Measurements from ENCODE around the gene FBXO31.

FBXO31 gene

DNA sequence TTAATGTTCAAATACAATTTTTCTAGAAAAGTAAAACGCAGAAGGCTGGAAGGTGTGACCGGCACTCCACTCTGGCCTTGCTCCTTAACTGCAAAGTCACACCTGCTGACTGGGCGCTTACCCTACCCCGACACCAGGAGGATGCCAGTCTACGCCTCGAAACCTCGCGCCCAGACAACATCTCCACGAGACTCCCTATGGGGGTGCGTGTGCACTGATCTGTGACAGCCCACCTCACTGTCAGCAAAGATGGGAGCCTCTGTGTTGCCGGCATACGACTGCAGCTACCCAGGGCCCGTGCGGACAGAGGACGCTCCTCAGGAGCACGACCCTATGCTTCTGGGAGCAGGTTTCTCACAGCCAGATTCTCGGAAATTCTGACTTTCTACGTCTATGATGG is 34.6 kb upstream of the FBXO31 start:
- Histone ChIP-seq H2AFZ (ENCODE audit: low read depth, low read length) (no peak overlapping the region), H3K9me3 (ENCODE audit: low read length) (no peaks in the 10 kb centered on the region), H3K36me3 (ENCODE audit: insufficient read depth, low read length) (peaks cover 65% of the 10 kb centered on the region), H3K4me3 (ENCODE audit: low read length) (no peak overlapping the region), H3K4me1 (ENCODE audit: insufficient read depth, low read length) (no peaks in the 10 kb centered on the region), H3K27me3 (ENCODE audit: insufficient read depth, low read length) (no peaks in the 10 kb centered on the region)

DNA sequence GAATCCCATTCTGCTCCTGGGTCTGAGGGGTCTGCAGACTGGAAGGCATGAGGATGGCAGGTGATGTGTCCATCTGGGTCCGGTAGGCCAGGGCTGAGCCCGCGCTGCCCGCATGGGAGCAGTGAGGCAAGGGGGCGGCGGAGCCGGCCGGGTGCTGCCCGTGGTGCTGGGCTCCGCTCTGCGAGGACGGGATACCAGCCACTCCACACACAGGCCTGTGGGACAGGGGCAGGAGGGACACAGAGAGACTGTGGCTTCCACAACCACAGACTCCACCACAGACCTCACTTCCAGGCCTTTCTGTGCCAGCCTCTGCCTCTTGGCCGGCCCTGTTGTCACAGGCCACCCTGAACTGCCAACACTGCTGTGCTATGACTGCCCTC is 33.9 kb upstream of the FBXO31 start:
- H2AFZ ChIP-seq (ENCODE audit: low read depth, low read length): no peak overlapping the region
- H3K4me3 ChIP-seq (ENCODE audit: low read length): no peak overlapping the region
- H3K36me3 ChIP-seq (ENCODE audit: insufficient read depth, low read length): peaks cover 68% of the 10 kb centered on the region
- H3K4me1 ChIP-seq (ENCODE audit: insufficient read depth, low read length): no peaks in the 10 kb centered on the region
- no peaks in the 10 kb centered on the region for H3K9me3 ChIP-seq (ENCODE audit: low read length)
- no peaks in the 10 kb centered on the region for H3K27me3 ChIP-seq (ENCODE audit: insufficient read depth, low read length)

DNA sequence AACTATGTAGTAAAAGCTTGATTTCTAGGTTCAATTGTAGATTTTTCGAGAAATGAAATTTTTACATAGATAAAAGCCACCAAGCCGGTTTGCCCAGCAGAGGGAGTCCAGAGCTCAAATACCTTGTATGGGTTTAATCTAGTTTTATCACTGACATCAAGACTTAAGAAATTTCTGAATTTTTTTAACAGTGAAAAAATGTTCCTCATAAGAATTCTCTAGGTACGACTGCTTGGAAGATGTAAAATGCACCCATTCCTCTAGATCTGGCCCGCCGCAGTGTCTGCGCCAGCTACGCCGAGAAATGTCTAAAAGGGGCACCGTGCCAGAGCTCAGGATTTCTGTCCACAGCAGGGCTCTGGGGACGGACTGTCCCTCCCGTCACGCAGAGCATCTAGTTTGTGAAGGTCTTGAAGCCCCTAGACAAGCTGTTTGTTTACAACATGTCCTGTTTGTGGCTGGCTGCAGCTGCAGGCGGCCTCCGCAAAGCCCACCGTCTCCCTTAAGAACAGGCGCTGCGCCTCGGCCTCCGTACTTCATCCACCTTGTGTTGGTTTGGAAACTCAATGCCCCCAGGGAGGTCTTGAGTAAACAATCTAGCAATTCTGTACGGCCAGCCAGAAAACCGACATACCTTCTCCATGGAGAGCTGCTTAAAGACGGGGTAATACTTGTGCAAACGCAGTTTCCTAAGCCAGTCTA is 33.4 kb upstream of the FBXO31 start:
- Histone ChIP-seq H2AFZ (ENCODE audit: low read depth, low read length) (no peak overlapping the region), H3K9me3 (ENCODE audit: low read length) (no peaks in the 10 kb centered on the region), H3K27me3 (ENCODE audit: insufficient read depth, low read length) (no peaks in the 10 kb centered on the region), H3K4me1 (ENCODE audit: insufficient read depth, low read length) (no peaks in the 10 kb centered on the region), H3K36me3 (ENCODE audit: insufficient read depth, low read length) (peaks cover 71% of the 10 kb centered on the region), H3K4me3 (ENCODE audit: low read length) (no peak overlapping the region)

DNA sequence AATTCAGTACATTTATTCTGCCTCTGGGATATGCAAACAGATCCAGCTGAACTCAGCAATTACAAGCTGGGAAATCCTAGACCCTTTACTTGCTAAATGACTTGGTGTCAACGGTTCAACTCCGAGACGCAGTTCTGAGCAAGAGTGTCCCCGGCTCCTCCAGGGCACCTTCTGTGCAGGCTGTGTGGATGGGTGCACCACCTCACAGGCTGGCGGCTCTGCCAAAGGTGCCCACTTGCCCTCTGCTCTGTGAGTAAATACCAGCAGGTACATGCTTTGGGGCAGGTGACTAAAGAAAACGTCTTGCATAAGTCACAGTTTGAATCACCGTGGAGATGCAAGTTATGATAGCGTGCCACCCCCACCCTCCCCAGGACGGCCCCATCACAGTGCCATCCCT is 31.9 kb upstream of the FBXO31 start:
- Histone ChIP-seq H3K4me3 (ENCODE audit: low read length) (no peak overlapping the region), H3K27me3 (ENCODE audit: insufficient read depth, low read length) (no peaks in the 10 kb centered on the region), H3K4me1 (ENCODE audit: insufficient read depth, low read length) (no peaks in the 10 kb centered on the region), H3K9me3 (ENCODE audit: low read length) (no peaks in the 10 kb centered on the region), H3K36me3 (ENCODE audit: insufficient read depth, low read length) (peaks cover 70% of the 10 kb centered on the region), H2AFZ (ENCODE audit: low read depth, low read length) (no peak overlapping the region)

DNA sequence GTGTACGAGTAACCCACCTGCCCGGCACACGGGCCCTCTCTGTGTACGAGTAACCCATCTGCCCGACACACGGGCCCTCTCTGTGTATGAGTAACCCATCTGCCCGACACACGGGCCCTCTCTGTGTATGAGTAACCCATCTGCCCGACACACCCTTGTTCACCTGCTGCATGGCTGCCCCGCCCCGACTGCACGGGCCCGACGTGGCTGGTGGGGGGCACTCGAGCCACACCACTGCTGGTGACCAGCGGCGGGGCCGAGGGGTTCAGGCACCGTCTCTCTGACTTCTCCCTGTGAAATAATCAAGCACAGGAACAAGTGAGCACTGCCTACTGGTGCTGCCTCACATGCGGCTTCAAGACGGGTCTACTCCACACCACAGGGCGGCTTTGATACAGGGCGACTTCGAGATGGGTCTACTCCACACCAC is 30.7 kb upstream of the FBXO31 start:
- peaks cover 68% of the 10 kb centered on the region for H3K36me3 ChIP-seq (ENCODE audit: insufficient read depth, low read length)
- no peak overlapping the region for H2AFZ ChIP-seq (ENCODE audit: low read depth, low read length)
- no peaks in the 10 kb centered on the region for H3K9me3 ChIP-seq (ENCODE audit: low read length)
- H3K4me1 ChIP-seq (ENCODE audit: insufficient read depth, low read length): no peaks in the 10 kb centered on the region
- H3K27me3 ChIP-seq (ENCODE audit: insufficient read depth, low read length): no peaks in the 10 kb centered on the region
- no peak overlapping the region for H3K4me3 ChIP-seq (ENCODE audit: low read length)

DNA sequence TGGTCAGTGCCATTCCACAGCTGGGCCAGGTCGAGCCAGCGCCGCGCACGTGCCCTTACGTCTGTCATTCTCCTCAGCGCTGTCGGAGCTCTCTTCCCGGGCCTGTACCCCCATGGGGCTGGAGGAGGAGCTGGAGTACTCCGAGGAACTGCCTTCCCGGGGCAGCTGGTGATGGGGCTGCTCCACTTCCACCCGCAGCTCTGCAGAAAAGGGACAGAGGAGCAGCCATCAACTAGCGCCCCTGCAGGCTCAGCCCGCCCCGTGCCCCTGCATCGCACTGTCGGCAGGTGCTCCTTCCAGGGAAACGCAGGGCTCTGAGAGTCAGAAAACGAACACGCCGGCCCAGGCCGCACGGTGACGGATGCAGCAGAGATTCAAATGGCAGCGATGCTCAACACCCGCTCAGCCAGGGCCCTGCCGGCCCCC is 29.4 kb upstream of the FBXO31 start:
- Histone ChIP-seq H3K9me3 (ENCODE audit: low read length) (no peaks in the 10 kb centered on the region), H3K4me1 (ENCODE audit: insufficient read depth, low read length) (no peaks in the 10 kb centered on the region), H3K27me3 (ENCODE audit: insufficient read depth, low read length) (no peaks in the 10 kb centered on the region), H3K4me3 (ENCODE audit: low read length) (no peak overlapping the region), H3K36me3 (ENCODE audit: insufficient read depth, low read length) (peaks cover 67% of the 10 kb centered on the region), H2AFZ (ENCODE audit: low read depth, low read length) (no peak overlapping the region)

DNA sequence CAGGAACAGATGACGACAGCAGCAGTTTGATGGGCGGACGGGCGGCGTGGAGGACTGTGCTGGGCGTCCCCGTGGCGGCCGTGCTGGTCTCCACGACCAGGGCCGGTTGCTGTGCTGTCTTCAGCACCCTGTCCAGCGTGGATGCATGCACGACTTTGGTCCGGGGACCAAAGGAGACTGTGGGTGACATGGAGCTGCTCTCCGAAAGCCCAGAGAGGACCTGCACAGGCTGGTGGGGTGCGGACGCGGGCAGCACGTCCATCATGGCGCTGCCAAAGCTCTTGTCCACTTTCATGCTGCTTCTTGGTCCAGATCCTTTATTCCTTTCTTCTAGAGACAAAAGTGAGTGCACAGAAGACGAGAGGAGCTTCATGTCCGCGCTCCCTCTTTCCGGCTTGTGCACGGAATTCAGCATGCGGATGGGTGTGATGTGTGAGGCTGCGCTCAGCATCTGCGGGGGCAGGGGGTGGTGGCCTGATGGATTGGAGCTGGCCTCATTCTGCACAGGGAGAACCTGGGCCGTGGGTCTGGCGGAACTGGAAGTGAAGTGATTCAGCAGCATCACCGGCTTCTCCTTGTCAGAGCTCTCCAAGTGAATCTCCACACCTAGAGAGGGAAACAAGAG is 28.9 kb upstream of the FBXO31 start:
- H3K36me3 ChIP-seq (ENCODE audit: insufficient read depth, low read length): peaks cover 68% of the 10 kb centered on the region
- no peaks in the 10 kb centered on the region for H3K4me1 ChIP-seq (ENCODE audit: insufficient read depth, low read length)
- H3K27me3 ChIP-seq (ENCODE audit: insufficient read depth, low read length): no peaks in the 10 kb centered on the region
- no peak overlapping the region for H3K4me3 ChIP-seq (ENCODE audit: low read length)
- H3K9me3 ChIP-seq (ENCODE audit: low read length): no peaks in the 10 kb centered on the region
- no peak overlapping the region for H2AFZ ChIP-seq (ENCODE audit: low read depth, low read length)

DNA sequence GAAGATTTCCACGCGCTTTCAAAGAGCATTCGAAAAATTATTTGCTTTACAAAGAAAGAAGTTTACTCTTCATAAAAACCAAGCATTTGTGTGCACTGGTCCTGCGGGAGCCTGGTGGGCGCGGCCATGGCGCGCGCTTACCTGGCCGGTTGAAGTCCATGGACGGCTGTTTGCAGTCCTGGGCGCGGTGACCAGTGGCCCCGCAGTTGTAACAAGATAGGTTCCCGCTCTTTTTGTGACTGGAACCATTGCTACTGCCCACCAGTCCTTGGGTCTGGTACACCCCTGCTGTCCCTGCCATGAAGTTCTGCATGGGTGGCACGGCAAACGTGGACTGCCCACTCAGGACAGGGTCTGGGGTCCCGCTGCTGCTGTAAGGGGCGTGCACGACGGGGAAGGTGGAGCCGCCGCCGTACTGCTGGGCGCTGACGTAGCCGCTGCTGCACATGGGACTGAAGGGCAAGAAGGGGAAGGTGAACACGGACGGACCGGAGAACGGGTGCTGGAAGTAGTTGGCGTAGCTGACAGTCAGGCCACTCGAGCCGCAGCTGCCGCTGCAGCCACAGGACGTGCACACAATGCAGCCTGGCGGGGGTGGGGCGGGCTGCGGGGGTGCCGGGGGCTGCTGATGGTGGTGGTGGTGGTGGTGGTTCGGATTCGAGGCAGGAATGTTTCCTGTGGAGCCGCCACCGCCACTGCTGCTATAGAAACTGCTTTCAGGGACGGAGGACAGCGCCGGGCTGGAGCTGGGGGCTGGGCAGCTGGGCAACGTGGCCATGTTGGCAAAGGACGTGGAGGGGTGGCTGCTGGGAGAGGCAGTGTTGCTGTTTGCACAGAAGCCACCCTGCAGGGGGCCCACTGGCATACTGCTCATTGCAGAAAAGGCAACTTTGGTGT is 28.0 kb upstream of the FBXO31 start:
- Histone ChIP-seq H3K4me1 (ENCODE audit: insufficient read depth, low read length) (no peaks in the 10 kb centered on the region), H3K27me3 (ENCODE audit: insufficient read depth, low read length) (no peaks in the 10 kb centered on the region), H3K9me3 (ENCODE audit: low read length) (no peaks in the 10 kb centered on the region), H3K36me3 (ENCODE audit: insufficient read depth, low read length) (peaks cover 68% of the 10 kb centered on the region), H3K4me3 (ENCODE audit: low read length) (no peak overlapping the region), H2AFZ (ENCODE audit: low read depth, low read length) (no peak overlapping the region)

DNA sequence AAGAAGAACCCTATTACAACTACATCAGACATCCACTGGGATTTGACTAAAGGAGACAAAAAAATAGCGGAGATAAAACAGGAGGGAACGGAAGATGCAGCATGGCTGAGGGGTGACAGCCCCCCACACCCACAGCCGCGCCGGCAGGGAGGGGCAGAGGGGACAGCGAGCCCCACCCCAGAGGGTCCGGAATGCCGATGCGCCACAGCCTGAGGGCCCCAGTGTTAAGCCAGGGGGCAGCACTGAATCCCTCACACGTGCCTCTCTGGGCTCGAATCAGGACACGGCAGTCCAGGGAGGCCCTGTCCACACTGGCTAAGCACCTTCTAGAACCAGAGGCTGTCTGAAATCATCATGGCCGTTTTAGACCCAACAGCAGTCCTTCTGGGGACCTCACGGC is 27.4 kb upstream of the FBXO31 start:
- Histone ChIP-seq H2AFZ (ENCODE audit: low read depth, low read length) (no peak overlapping the region), H3K36me3 (ENCODE audit: insufficient read depth, low read length) (peaks cover 72% of the 10 kb centered on the region), H3K9me3 (ENCODE audit: low read length) (no peaks in the 10 kb centered on the region), H3K4me3 (ENCODE audit: low read length) (no peak overlapping the region), H3K27me3 (ENCODE audit: insufficient read depth, low read length) (no peaks in the 10 kb centered on the region), H3K4me1 (ENCODE audit: insufficient read depth, low read length) (no peaks in the 10 kb centered on the region)

DNA sequence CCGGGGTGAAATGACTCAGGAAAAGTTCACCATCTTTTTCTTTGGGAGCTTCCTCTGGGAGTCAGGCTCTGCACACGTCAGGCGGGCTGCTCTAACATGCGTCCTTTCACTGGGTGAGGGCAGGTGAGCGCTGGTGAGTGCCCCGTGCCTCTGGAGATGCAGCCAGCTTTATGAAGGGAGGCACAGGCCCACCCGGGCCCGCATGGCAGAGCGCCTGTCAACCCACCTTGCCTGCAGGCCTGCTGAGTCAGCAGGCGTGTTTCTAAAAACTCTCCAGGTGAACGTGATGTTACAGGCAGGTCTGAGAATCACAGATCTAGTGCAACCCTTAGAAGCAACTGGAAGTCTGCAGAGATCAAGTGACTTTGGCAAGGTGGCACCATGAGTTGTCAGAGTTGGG is 27.0 kb upstream of the FBXO31 start:
- Histone ChIP-seq H3K36me3 (ENCODE audit: insufficient read depth, low read length) (peaks cover 75% of the 10 kb centered on the region), H3K9me3 (ENCODE audit: low read length) (no peaks in the 10 kb centered on the region), H3K4me3 (ENCODE audit: low read length) (no peak overlapping the region), H3K27me3 (ENCODE audit: insufficient read depth, low read length) (no peaks in the 10 kb centered on the region), H2AFZ (ENCODE audit: low read depth, low read length) (no peak overlapping the region), H3K4me1 (ENCODE audit: insufficient read depth, low read length) (no peaks in the 10 kb centered on the region)

DNA sequence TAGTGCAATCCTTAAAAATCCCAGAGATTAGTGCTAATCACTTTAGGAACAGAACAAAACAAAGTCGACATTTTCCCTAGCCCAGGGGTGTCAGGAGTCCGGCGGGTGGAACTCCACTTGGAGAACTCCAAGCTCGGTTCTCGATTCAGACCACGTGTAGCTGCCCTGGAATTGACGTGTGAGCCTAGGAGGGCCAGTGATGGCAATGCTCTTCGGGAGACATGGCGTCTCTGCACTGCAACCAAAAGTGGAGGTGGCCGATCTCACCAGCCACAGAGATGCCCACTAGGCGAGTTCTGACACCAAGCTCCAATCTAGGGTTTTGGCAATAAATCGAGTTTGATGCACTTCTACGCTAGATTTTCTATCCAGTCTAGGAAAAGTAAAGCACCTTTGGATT is 26.2 kb upstream of the FBXO31 start:
- H3K9me3 ChIP-seq (ENCODE audit: low read length): no peaks in the 10 kb centered on the region
- no peak overlapping the region for H2AFZ ChIP-seq (ENCODE audit: low read depth, low read length)
- no peaks in the 10 kb centered on the region for H3K27me3 ChIP-seq (ENCODE audit: insufficient read depth, low read length)
- H3K4me1 ChIP-seq (ENCODE audit: insufficient read depth, low read length): no peaks in the 10 kb centered on the region
- peaks cover 77% of the 10 kb centered on the region for H3K36me3 ChIP-seq (ENCODE audit: insufficient read depth, low read length)
- no peak overlapping the region for H3K4me3 ChIP-seq (ENCODE audit: low read length)

DNA sequence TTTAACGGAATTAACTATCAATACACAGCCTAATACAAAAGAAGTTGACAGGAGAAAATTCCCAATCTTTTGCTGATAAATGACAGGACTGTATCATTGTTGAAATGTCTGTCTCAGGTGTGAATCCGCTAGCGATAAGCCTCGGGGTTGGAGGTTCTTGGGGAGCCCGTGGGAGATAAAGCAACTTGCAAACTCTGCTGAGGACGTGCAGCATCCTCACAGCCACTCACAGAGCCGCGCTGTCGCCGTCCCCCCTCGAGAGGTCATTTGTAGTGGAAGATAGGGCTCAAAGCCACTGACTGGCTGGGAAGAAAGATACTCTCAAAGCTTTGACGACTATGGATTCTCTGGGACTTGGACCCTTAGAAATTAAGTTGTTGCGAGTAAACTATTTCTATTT is 25.6 kb upstream of the FBXO31 start:
- no peak overlapping the region for H2AFZ ChIP-seq (ENCODE audit: low read depth, low read length)
- H3K4me3 ChIP-seq (ENCODE audit: low read length): no peak overlapping the region
- no peaks in the 10 kb centered on the region for H3K4me1 ChIP-seq (ENCODE audit: insufficient read depth, low read length)
- H3K9me3 ChIP-seq (ENCODE audit: low read length): no peaks in the 10 kb centered on the region
- no peaks in the 10 kb centered on the region for H3K27me3 ChIP-seq (ENCODE audit: insufficient read depth, low read length)
- H3K36me3 ChIP-seq (ENCODE audit: insufficient read depth, low read length): peaks cover 78% of the 10 kb centered on the region

DNA sequence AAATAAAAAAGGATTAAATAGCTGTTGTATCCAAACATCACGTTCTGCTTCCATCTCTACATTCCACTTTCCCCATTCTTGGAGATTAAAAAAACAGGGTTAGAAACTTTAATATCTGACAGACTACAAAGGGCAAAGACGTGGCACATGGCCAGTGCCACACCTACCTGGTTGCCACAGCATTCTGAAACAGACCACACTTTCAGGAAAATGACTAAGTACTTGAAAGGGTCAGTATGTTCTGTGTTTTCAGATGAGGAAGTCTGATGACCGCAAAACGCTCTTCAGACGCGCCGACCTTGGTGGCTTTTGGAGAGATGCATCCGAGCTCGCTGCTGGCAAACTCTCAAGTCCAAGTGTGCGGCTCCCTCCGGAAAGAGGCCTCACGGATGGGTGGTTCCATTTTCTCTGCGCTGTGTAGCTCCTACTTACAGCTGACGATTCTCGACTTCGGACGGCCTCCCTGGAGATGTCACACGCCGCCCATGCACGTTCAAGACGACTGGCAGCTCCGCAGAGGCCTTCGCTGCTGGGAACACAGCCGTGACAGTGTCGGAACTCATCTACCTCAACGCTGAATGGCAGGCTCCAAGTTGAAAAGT is 24.0 kb upstream of the FBXO31 start:
- Histone ChIP-seq H3K36me3 (ENCODE audit: insufficient read depth, low read length) (peaks cover 74% of the 10 kb centered on the region), H3K9me3 (ENCODE audit: low read length) (no peaks in the 10 kb centered on the region)

More for the DNA sequence above, 24.0 kb upstream of the FBXO31 start:
- Histone ChIP-seq H3K4me3 (ENCODE audit: low read length) (no peak overlapping the region), H2AFZ (ENCODE audit: low read depth, low read length) (no peak overlapping the region), H3K27me3 (ENCODE audit: insufficient read depth, low read length) (no peaks in the 10 kb centered on the region), H3K4me1 (ENCODE audit: insufficient read depth, low read length) (no peaks in the 10 kb centered on the region)

Data from neuron (in vitro differentiated cells).